ENCODE results near the gene POU6F2.

POU6F2 gene

GRCh38 chr7:39515534-39516228, 538.0 kb downstream of the POU6F2 start:
- TF ChIP-seq CTCF (conservative IDR thresholded peaks at IDR 0.05; ENCODE audit: low read depth, low read length) = no peak
- no peak for DNase-seq (ENCODE audit: low read depth)
- H3K4me3 ChIP-seq (ENCODE audit: low read depth, low read length) = no peak overlapping the region

GRCh38 chr7:39516498-39516897, 538.8 kb downstream of the POU6F2 start:
- no peak for TF ChIP-seq CTCF (conservative IDR thresholded peaks at IDR 0.05; ENCODE audit: low read depth, low read length)
- DNase-seq (ENCODE audit: low read depth) = no peak

GRCh38 chr7:39517240-39517639, 539.5 kb downstream of the POU6F2 start:
- TF ChIP-seq CTCF (conservative IDR thresholded peaks at IDR 0.05; ENCODE audit: low read depth, low read length) = no peak
- no peak overlapping the region for H3K4me3 ChIP-seq (ENCODE audit: low read depth, low read length)
- DNase-seq (ENCODE audit: low read depth) = no peak

More at GRCh38 chr7:39516498-39516897, 538.8 kb downstream of the POU6F2 start:
- no peak overlapping the region for H3K4me3 ChIP-seq (ENCODE audit: low read depth, low read length)

Measured in choroid plexus epithelial cell (primary cell).